ENCODE data around the gene SLC27A5. TPM values are rescaled to one million over a fixed set of nuclear protein-coding genes. Genes with fewer than 3 reads are reported as not detected.
A peak's percentile ranks its signal among the peaks of the same experiment; 100 is the strongest.

SLC27A5 gene
- total and polyA plus RNA-seq, 9 of the 15 experiments (the other 6 are each of a cell fraction or from before 2014, with no cell fraction given) = 42.2 to 318 (median 64.7) TPM

DNA sequence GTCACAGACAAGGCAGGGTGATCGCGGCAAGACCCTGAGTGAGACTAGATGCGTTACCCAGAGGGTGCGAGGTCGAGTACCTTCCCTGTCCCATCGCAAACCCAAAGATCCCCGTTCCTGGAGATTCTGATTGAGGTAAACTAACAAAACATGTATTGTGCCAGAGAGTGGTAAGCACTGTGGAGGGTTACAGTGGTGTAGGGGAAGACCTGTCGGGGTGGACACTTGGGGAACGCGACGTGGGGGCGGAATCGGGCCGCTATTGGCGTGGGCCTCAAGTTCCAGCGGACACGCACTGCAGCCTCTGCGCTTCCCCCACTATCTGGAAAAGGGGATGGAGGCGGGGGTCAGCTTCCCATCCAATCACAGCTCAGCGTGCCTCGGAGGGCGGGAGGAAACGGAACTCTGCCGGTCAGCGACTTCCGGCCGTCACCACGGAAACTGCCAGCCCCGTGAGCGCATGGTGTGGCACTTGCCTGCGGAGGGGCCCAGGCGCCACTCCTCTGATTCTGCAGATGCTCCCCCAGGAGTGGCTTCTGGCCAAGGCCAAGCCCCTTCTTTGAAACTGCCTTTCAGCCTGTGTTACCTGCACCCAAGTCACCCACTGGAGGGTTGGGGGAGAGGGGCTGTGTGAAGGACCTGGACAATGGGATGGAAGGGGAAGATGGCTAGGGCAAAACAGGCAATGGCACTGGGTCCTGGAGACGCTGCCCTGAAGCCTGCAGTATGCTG is 47.6 kb upstream of the SLC27A5 start (continued):
- TF ChIP-seq, protein P1, sequence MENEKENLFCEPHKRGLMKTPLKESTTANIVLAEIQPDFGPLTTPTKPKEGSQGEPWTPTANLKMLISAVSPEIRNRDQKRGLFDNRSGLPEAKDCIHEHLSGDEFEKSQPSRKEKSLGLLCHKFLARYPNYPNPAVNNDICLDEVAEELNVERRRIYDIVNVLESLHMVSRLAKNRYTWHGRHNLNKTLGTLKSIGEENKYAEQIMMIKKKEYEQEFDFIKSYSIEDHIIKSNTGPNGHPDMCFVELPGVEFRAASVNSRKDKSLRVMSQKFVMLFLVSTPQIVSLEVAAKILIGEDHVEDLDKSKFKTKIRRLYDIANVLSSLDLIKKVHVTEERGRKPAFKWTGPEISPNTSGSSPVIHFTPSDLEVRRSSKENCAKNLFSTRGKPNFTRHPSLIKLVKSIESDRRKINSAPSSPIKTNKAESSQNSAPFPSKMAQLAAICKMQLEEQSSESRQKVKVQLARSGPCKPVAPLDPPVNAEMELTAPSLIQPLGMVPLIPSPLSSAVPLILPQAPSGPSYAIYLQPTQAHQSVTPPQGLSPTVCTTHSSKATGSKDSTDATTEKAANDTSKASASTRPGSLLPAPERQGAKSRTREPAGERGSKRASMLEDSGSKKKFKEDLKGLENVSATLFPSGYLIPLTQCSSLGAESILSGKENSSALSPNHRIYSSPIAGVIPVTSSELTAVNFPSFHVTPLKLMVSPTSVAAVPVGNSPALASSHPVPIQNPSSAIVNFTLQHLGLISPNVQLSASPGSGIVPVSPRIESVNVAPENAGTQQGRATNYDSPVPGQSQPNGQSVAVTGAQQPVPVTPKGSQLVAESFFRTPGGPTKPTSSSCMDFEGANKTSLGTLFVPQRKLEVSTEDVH (IDR thresholded peaks at IDR 0.05; ENCODE audit: low read depth, partially characterized antibody) = peak; percentile 50
- TF ChIP-seq FUS (optimal IDR thresholded peaks at IDR 0.05; ENCODE audit: low read depth, low read length) (no peak), BACH1 (tag; IDR thresholded peaks at IDR 0.05) (no peak), ZNF175 (CRISPR knock-in tag; IDR thresholded peaks at IDR 0.05; ENCODE audit: low read depth) (no peak; the same call in 1 of the 2 replicates), ZBTB17 (CRISPR knock-in tag; IDR thresholded peaks at IDR 0.05) (no peak), ZNF764 (CRISPR knock-in tag; IDR thresholded peaks at IDR 0.05; ENCODE audit: low read depth) (no peak), PURB (CRISPR knock-in tag; IDR thresholded peaks at IDR 0.05; ENCODE audit: low read depth) (no peak), HNRNPH1 (optimal IDR thresholded peaks at IDR 0.05; ENCODE audit: low read depth, low read length) (no peak), EP400 (IDR thresholded peaks at IDR 0.05) (peak; percentile 95), IRF2 (CRISPR knock-in tag; IDR thresholded peaks at IDR 0.05) (no peak)
- TF ChIP-seq, protein P2, sequence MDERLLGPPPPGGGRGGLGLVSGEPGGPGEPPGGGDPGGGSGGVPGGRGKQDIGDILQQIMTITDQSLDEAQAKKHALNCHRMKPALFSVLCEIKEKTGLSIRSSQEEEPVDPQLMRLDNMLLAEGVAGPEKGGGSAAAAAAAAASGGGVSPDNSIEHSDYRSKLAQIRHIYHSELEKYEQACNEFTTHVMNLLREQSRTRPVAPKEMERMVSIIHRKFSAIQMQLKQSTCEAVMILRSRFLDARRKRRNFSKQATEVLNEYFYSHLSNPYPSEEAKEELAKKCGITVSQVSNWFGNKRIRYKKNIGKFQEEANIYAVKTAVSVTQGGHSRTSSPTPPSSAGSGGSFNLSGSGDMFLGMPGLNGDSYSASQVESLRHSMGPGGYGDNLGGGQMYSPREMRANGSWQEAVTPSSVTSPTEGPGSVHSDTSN (CRISPR knock-in tag; IDR thresholded peaks at IDR 0.05; ENCODE audit: low read depth) = no peak
- TF ChIP-seq, protein P2 (tag; conservative IDR thresholded peaks at IDR 0.05; ENCODE audit: low read depth) = no peak
- TF ChIP-seq, protein P3, sequence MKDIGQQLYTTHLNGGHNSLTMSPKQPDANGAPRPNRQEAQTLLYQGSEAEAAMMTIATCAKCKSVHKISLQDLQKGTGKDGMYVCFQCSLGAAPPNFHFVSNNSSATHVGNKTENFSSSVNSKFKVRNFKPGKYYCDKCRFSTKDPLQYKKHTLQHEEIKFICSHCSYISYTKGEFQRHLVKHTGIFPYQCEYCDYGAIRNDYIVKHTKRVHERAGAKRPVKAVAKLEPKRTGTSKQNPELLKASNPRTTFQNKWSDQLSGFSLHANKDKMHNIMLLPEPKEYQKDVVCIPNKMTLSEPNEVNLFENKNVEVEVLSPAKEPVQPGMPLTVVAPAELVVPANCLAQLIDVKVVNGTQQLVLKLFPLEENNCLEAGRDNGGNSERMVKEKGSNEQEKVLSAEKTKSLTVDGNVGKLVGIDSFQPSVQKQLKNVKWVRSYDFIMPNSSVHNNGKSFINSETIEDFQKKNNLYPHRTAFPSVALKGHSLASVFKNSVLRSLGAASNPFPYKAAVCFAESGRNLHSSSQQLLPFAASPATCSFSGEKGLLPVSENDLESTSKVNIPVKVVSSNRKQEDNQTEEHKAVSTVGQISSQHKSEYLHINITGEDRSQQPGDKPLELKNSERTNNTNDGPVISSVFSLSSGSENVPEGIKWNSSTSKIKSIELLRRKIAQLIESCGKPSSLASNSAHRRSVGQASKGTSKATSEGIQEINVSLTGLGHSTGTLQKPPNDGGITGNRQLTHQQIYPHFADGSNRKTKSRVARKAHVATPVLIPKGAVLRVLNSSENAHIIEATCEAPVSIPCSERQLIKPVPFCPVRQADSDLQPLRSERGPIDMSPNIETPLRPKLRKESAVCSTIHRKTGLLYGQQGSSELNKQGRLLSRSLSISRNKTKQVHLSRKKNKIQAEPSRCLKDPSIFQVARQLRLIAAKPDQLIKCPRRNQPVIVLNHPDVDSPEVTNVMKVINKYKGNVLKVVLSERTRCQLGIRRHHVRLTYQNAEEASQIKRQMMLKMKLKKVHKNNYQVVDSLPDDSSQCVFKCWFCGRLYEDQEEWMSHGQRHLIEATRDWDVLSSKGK (CRISPR knock-in tag; IDR thresholded peaks at IDR 0.05) = no peak
- TF ChIP-seq, protein P4, sequence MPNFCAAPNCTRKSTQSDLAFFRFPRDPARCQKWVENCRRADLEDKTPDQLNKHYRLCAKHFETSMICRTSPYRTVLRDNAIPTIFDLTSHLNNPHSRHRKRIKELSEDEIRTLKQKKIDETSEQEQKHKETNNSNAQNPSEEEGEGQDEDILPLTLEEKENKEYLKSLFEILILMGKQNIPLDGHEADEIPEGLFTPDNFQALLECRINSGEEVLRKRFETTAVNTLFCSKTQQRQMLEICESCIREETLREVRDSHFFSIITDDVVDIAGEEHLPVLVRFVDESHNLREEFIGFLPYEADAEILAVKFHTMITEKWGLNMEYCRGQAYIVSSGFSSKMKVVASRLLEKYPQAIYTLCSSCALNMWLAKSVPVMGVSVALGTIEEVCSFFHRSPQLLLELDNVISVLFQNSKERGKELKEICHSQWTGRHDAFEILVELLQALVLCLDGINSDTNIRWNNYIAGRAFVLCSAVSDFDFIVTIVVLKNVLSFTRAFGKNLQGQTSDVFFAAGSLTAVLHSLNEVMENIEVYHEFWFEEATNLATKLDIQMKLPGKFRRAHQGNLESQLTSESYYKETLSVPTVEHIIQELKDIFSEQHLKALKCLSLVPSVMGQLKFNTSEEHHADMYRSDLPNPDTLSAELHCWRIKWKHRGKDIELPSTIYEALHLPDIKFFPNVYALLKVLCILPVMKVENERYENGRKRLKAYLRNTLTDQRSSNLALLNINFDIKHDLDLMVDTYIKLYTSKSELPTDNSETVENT (CRISPR knock-in tag; IDR thresholded peaks at IDR 0.05) = peak; percentile 81
- TF ChIP-seq, protein P5, sequence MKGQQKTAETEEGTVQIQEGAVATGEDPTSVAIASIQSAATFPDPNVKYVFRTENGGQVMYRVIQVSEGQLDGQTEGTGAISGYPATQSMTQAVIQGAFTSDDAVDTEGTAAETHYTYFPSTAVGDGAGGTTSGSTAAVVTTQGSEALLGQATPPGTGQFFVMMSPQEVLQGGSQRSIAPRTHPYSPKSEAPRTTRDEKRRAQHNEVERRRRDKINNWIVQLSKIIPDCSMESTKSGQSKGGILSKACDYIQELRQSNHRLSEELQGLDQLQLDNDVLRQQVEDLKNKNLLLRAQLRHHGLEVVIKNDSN (CRISPR knock-in tag; IDR thresholded peaks at IDR 0.05) = peak; percentile 38; the same call in 1 of the 2 replicates

Measured in K562 (cell line).